ENCODE results near the gene UNKL.

GRCh38 chr16:1380195-1380594, 34.3 kb downstream of the UNKL start:
- TF ChIP-seq CTCF (IDR thresholded peaks at IDR 0.05) (no peak), POLR2A (IDR thresholded peaks at IDR 0.05) (no peak)
